ENCODE results near the gene ATG4B.

DNA sequence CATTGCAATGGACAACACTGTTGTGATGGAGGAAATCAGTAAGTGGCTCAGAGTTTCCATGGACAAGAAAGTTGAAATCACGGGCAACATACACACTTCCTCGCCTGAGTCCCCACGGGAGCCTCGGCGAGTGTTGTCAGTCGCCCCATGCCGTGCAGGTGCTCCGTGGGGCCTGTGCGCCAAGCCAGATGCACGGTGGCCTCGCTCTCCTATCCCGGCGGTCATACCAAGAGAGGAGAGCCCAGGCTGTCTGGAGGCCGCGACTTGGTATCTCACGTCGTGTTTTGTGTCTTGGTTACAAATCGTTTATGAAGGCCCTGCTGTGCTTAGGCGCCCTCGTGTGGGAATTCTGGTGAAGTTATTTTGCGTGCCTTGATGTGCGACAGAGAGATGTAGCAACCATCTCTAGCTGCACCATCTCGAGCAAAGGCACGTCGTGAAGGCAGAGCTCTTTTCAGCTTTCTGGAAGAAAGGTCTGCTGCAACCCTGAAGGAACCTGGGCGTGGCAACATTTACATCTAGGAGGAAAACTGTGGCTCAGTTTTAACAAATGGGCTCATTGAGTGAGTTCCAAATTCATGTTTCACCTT, 21.8 kb downstream of the ATG4B start:
- TF ChIP-seq POLR2A (IDR thresholded peaks at IDR 0.05; ENCODE audit: low read depth), result no peak
- TF ChIP-seq, protein P1, sequence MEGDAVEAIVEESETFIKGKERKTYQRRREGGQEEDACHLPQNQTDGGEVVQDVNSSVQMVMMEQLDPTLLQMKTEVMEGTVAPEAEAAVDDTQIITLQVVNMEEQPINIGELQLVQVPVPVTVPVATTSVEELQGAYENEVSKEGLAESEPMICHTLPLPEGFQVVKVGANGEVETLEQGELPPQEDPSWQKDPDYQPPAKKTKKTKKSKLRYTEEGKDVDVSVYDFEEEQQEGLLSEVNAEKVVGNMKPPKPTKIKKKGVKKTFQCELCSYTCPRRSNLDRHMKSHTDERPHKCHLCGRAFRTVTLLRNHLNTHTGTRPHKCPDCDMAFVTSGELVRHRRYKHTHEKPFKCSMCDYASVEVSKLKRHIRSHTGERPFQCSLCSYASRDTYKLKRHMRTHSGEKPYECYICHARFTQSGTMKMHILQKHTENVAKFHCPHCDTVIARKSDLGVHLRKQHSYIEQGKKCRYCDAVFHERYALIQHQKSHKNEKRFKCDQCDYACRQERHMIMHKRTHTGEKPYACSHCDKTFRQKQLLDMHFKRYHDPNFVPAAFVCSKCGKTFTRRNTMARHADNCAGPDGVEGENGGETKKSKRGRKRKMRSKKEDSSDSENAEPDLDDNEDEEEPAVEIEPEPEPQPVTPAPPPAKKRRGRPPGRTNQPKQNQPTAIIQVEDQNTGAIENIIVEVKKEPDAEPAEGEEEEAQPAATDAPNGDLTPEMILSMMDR (IDR thresholded peaks at IDR 0.05), result peak; percentile 64 to 77 (median 68)
- peak in 1 of 2 donors; percentile 43 for TF ChIP-seq POLR2AphosphoS5 (IDR thresholded peaks at IDR 0.05)
- no peak for TF ChIP-seq EP300 (IDR thresholded peaks at IDR 0.05)

All from esophagus muscularis mucosa (tissue), 4 donors.